Prostate gland (tissue), 2 donors: ENCODE measurements around the gene PBX3. TPM values are rescaled to one million over a fixed set of nuclear protein-coding genes. Genes with fewer than 3 reads are reported as not detected.
"Not testable (repeated sequence)": the region's sequence is repeated elsewhere in the genome, so short reads cannot be mapped to it uniquely, and the experiment has no call there.

Experiments
- DNase-seq: peaks from one replicate; pipeline ENCODE4 v3.0.0-alpha.2; 2019; ENCODE audit warnings: low spot score
- H3K27ac ChIP-seq, 2 donors: fragments of 200-600 bp; sonication (generic); 2 replicates each; pipeline ENCODE4 v1.5.1; 2017 to 2019
- H3K27me3 ChIP-seq: fragments of 200-600 bp; sonication (generic); replicated peaks from 2 replicates; pipeline ENCODE4 v1.5.1; 2019; ENCODE audit not compliant: insufficient read depth
- H3K36me3 ChIP-seq, 2 donors: fragments of 200-600 bp; sonication (generic); 1 replicate in 1 of 2; 2 replicates in 1 of 2; pipeline versions ENCODE4 v1.5.1 to v1.8.1; 2017 to 2019
- H3K4me1 ChIP-seq: fragments of 200-600 bp; sonication (generic); replicated peaks from 2 replicates; pipeline ENCODE4 v1.5.1; 2019
- H3K4me3 ChIP-seq, 2 donors: fragments of 200-600 bp; sonication (generic); 2 replicates each; pipeline ENCODE4 v1.5.1; 2017 to 2019
- H3K9me3 ChIP-seq: fragments of 200-600 bp; sonication (generic); 2 replicates; pipeline ENCODE4 v1.5.1; 2017
- CTCF ChIP-seq, 4 experiments: fragments of 200-600 bp in 2 of 4; fragments of 450-650 bp in 2 of 4; sonication (generic) in 2 of 4; IDR thresholded peaks; 1 replicate in 3 of 4; 2 replicates in 1 of 4; pipeline ENCODE4 v1.5.1; 2016 to 2019; ENCODE audit warnings: antibody characterized with exemption in 4 of 4, mild to moderate bottlenecking in 2 of 4, moderate library complexity in 2 of 4
- POLR2A ChIP-seq: fragments of 450-650 bp; IDR thresholded peaks from one replicate; pipeline ENCODE4 v1.6.1; 2016; ENCODE audit warnings: antibody characterized with exemption, mild to moderate bottlenecking
- POLR2AphosphoS5 ChIP-seq: sonication (generic); formaldehyde crosslinking; IDR thresholded peaks from one replicate; pipeline ENCODE4 v1.6.1; 2017; ENCODE audit warnings: antibody characterized with exemption
- WGBS: methylation state at CpG from one replicate; pipeline ENCODE4 v1.1.5; 2018; 5-methylcytosine and 5-hydroxymethylcytosine counted together
- intact Hi-C: fragments of 100-400 bp; cut with DNase I; formaldehyde crosslinking; loops from one replicate; pipeline ENCODE4 v1.14.2; 2022
- total RNA-seq, 2 donors: library from RNA; depleted of rRNA; stranded (reverse); fragments of >200 nt; gene quantifications; one replicate each; pipeline ENCODE4 v1.1.0, GENCODE V29; 2016

The PBX3 gene
- total RNA-seq, 2 donors from 2014 or later: 48.5 to 77.6 TPM

- intact Hi-C loops: no loop called here
- Histone ChIP-seq H3K36me3 (no peaks in the 10 kb centered on the region), H3K27ac (no peak overlapping the region), H3K27me3 (no peaks in the 10 kb centered on the region), H3K4me3 (no peak overlapping the region), H3K9me3 (no peaks in the 10 kb centered on the region), H3K4me1 (peaks cover 4% of the 10 kb centered on the region)
- TF ChIP-seq CTCF (IDR thresholded peaks at IDR 0.05) (no peak), POLR2A (no peak), POLR2AphosphoS5 (no peak)
- DNase-seq: no peak
Observed at GRCh38 chr9:125767349-125767748, 20.2 kb downstream of the PBX3 start.

- Histone ChIP-seq H3K9me3 (no peaks in the 10 kb centered on the region), H3K36me3 (no peaks in the 10 kb centered on the region), H3K27ac (no peak overlapping the region), H3K4me3 (no peak overlapping the region), H3K4me1 (no peaks in the 10 kb centered on the region), H3K27me3 (no peaks in the 10 kb centered on the region)
- no peak for TF ChIP-seq POLR2A
- TF ChIP-seq POLR2AphosphoS5: no peak
- TF ChIP-seq CTCF (IDR thresholded peaks at IDR 0.05): no peak
- intact Hi-C loops: no loop called here
- 100% methylated on average over 1 of the region's 1 CpG for WGBS
- no peak for DNase-seq
Observed at GRCh38 chr9:125768803-125769202, 21.6 kb downstream of the PBX3 start.

GRCh38 chr9:125771037-125771436 is 23.9 kb downstream of the PBX3 start:
- Histone ChIP-seq H3K27me3 (no peaks in the 10 kb centered on the region), H3K4me3 (no peak overlapping the region), H3K9me3 (no peaks in the 10 kb centered on the region), H3K36me3 (no peaks in the 10 kb centered on the region), H3K27ac (no peak overlapping the region), H3K4me1 (no peaks in the 10 kb centered on the region)
- DNase-seq: no peak
- intact Hi-C loops: no loop called here
- TF ChIP-seq CTCF (IDR thresholded peaks at IDR 0.05) (no peak), POLR2AphosphoS5 (no peak), POLR2A (no peak)

GRCh38 chr9:125772740-125773139 is 25.6 kb downstream of the PBX3 start:
- H3K4me3 ChIP-seq: no peak overlapping the region
- no peaks in the 10 kb centered on the region for H3K9me3 ChIP-seq
- H3K27me3 ChIP-seq: no peaks in the 10 kb centered on the region
- TF ChIP-seq POLR2A: no peak
- TF ChIP-seq CTCF (IDR thresholded peaks at IDR 0.05): no peak
- TF ChIP-seq POLR2AphosphoS5: no peak
- 86% methylated on average over 2 of the region's 2 CpGs for WGBS
- H3K4me1 ChIP-seq: no peaks in the 10 kb centered on the region
- no peak overlapping the region for H3K27ac ChIP-seq
- DNase-seq: no peak
- H3K36me3 ChIP-seq: no peaks in the 10 kb centered on the region
- intact Hi-C loops: no loop called here

- H3K9me3 ChIP-seq: no peaks in the 10 kb centered on the region
- DNase-seq: no peak
- H3K36me3 ChIP-seq: no peaks in the 10 kb centered on the region
- TF ChIP-seq POLR2AphosphoS5: no peak
- no peak for TF ChIP-seq POLR2A
- no peak for TF ChIP-seq CTCF (IDR thresholded peaks at IDR 0.05)
- intact Hi-C loops: no loop called here
- H3K27me3 ChIP-seq: no peaks in the 10 kb centered on the region
- H3K4me1 ChIP-seq: no peaks in the 10 kb centered on the region
- H3K4me3 ChIP-seq: no peak overlapping the region
- WGBS: 79% methylated on average over 4 of the region's 4 CpGs
- no peak overlapping the region for H3K27ac ChIP-seq
Observed at GRCh38 chr9:125774106-125774505, 26.9 kb downstream of the PBX3 start.

- H3K4me3 ChIP-seq, H3K27me3 ChIP-seq, H3K9me3 ChIP-seq, H3K36me3 ChIP-seq, H3K4me1 ChIP-seq, DNase-seq, H3K27ac ChIP-seq, intact Hi-C loops: not testable (repeated sequence)
- WGBS: 85% methylated on average over 4 of the region's 4 CpGs
Observed at GRCh38 chr9:125776789-125777188, 29.6 kb downstream of the PBX3 start.

GRCh38 chr9:125778538-125779219 is 31.5 kb downstream of the PBX3 start:
- 75% methylated on average over 5 of the region's 6 CpGs for WGBS
- H3K4me1 ChIP-seq, H3K9me3 ChIP-seq, DNase-seq, H3K27me3 ChIP-seq, H3K27ac ChIP-seq, intact Hi-C loops, H3K36me3 ChIP-seq, H3K4me3 ChIP-seq: not testable (repeated sequence)

GRCh38 chr9:125779220-125779565 is 32.0 kb downstream of the PBX3 start:
- H3K9me3 ChIP-seq, H3K4me1 ChIP-seq, DNase-seq, H3K27ac ChIP-seq, H3K4me3 ChIP-seq, H3K36me3 ChIP-seq, intact Hi-C loops, H3K27me3 ChIP-seq: not testable (repeated sequence)
- WGBS: no CpG with 5 or more reads among the region's 5 CpGs
